Smooth muscle cell (in vitro differentiated cells): Measurements from ENCODE around the gene ZNF77. TPM values are rescaled to one million over a fixed set of nuclear protein-coding genes. Genes with fewer than 3 reads are reported as not detected.
"Not testable (repeated sequence)": the region's sequence is repeated elsewhere in the genome, so short reads cannot be mapped to it uniquely, and the experiment has no call there.

Experiments used
- DNase-seq: peaks from one replicate; lab custom pipeline; 2025; ENCODE audit not compliant: unreplicated experiment; lab: John Stamatoyannopoulos, UW
- H2AFZ ChIP-seq: fragments of 200-600 bp; sonication (generic); 2 replicates; pipeline ENCODE4 v1.6.0; 2016; ENCODE audit warnings: antibody characterized with exemption, low read depth, mild to moderate bottlenecking
- H3F3A ChIP-seq: fragments of 200-600 bp; sonication (generic); 2 replicates; pipeline ENCODE4 v1.6.0; 2017; ENCODE audit warnings: antibody characterized with exemption, low read depth
- H3K27ac ChIP-seq: fragments of 200-600 bp; sonication (generic); 2 replicates; pipeline ENCODE4 v1.5.1; 2016; ENCODE audit warnings: low read depth, mild to moderate bottlenecking
- H3K27me3 ChIP-seq: fragments of 200-600 bp; sonication (generic); 2 replicates; pipeline ENCODE4 v1.6.1; 2016; ENCODE audit warnings: low read depth, mild to moderate bottlenecking
- H3K36me3 ChIP-seq: fragments of 200-600 bp; sonication (generic); 2 replicates; pipeline ENCODE4 v1.5.1; 2016; ENCODE audit warnings: low read depth
- H3K4me1 ChIP-seq: fragments of 200-600 bp; sonication (generic); 2 replicates; pipeline ENCODE4 v1.5.1; 2016; ENCODE audit warnings: low read depth
- H3K4me2 ChIP-seq: fragments of 200-600 bp; sonication (generic); 2 replicates; pipeline ENCODE4 v1.6.0; 2016; ENCODE audit warnings: mild to moderate bottlenecking
- H3K4me3 ChIP-seq: fragments of 200-600 bp; sonication (generic); 2 replicates; pipeline ENCODE4 v1.5.1; 2016; ENCODE audit warnings: mild to moderate bottlenecking
- H3K79me2 ChIP-seq: fragments of 200-600 bp; sonication (generic); 2 replicates; pipeline ENCODE4 v1.6.0; 2016; ENCODE audit warnings: low read depth, mild to moderate bottlenecking
- H3K9ac ChIP-seq: fragments of 200-600 bp; sonication (generic); 2 replicates; pipeline ENCODE4 v1.6.0; 2016; ENCODE audit warnings: low read depth
- H3K9me3 ChIP-seq: fragments of 200-600 bp; sonication (generic); replicated peaks from 2 replicates; pipeline ENCODE4 v1.5.1; 2016; ENCODE audit warnings: low read depth
- H4K20me1 ChIP-seq: fragments of 200-600 bp; sonication (generic); 2 replicates; pipeline ENCODE4 v1.6.0; 2016; ENCODE audit warnings: low read depth
- WGBS: methylation state at CpG from one replicate; pipeline ENCODE4 v1.1.7; 2016; ENCODE audit warnings: low lambda C conversion rate; 5-methylcytosine and 5-hydroxymethylcytosine counted together
- polyA plus RNA-seq: library from polyadenylated mRNA; unstranded; fragments of >200 nt; fragmentation: Nextera tagmentation; extraction: Ambion mirVana; gene quantifications from 2 replicates; pipeline ENCODE4 v1.2.1, GENCODE V29; 2016
- total RNA-seq: library from RNA; depleted of rRNA; stranded (reverse); fragments of >200 nt; gene quantifications from 2 replicates; pipeline ENCODE4 v1.2.3, GENCODE V29; 2014
- TF ChIP-seq, protein P1 (sequence below): fragments of 200-600 bp; sonication (generic); IDR thresholded peaks from 2 replicates; pipeline ENCODE4 v1.5.1; 2017; ENCODE audit warnings: borderline replicate concordance, mild to moderate bottlenecking, antibody characterized with exemption; ENCODE audit not compliant: insufficient read depth, poor library complexity, severe bottlenecking

ZNF77 gene
- total and polyA plus RNA-seq, 2 experiments from 2014 or later: 2.3 to 2.5 TPM

DNA sequence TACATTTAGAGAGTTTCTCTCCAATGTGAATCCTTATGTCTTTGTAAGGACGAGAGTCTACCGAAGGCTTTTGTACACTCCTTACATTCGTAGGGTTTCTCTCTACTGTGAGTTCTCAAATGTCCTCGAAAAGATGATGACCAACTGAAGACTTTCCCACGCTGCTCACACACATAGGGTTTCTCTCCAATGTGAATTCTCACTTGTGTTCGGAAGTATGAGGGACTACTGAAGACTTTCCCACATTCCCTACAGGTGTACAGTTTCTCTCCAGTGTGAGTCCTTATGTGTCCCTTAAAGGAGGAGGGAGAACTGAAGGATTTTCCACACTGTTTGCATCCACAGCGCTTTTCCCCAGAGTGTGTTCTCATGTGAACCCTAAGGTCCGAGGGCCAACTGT, 48.1 kb downstream of the ZNF77 start:
- H3K79me2 ChIP-seq: no peaks in the 10 kb centered on the region
- H4K20me1 ChIP-seq: no peaks in the 10 kb centered on the region
- DNase-seq: no peak
- no peak overlapping the region for H3K4me3 ChIP-seq
- no peak overlapping the region for H3K9ac ChIP-seq
- no peak overlapping the region for H2AFZ ChIP-seq
- H3K27ac ChIP-seq: no peak overlapping the region
- no peaks in the 10 kb centered on the region for H3K9me3 ChIP-seq
- TF ChIP-seq, protein P1, sequence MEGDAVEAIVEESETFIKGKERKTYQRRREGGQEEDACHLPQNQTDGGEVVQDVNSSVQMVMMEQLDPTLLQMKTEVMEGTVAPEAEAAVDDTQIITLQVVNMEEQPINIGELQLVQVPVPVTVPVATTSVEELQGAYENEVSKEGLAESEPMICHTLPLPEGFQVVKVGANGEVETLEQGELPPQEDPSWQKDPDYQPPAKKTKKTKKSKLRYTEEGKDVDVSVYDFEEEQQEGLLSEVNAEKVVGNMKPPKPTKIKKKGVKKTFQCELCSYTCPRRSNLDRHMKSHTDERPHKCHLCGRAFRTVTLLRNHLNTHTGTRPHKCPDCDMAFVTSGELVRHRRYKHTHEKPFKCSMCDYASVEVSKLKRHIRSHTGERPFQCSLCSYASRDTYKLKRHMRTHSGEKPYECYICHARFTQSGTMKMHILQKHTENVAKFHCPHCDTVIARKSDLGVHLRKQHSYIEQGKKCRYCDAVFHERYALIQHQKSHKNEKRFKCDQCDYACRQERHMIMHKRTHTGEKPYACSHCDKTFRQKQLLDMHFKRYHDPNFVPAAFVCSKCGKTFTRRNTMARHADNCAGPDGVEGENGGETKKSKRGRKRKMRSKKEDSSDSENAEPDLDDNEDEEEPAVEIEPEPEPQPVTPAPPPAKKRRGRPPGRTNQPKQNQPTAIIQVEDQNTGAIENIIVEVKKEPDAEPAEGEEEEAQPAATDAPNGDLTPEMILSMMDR: no peak
- 76% methylated on average over 8 of the region's 8 CpGs for WGBS
- H3K4me2 ChIP-seq: no peak overlapping the region
- H3F3A ChIP-seq: no peaks in the 10 kb centered on the region
- H3K27me3 ChIP-seq: no peaks in the 10 kb centered on the region
- no peaks in the 10 kb centered on the region for H3K4me1 ChIP-seq
- no peaks in the 10 kb centered on the region for H3K36me3 ChIP-seq

GRCh38 chr19:2890531-2890930, 54.2 kb downstream of the ZNF77 start:
- DNase-seq: not testable (repeated sequence)

GRCh38 chr19:2888731-2889224, 56.0 kb downstream of the ZNF77 start:
- no peak overlapping the region for H3K4me3 ChIP-seq
- H3K9ac ChIP-seq: no peak overlapping the region
- no peak overlapping the region for H3K4me2 ChIP-seq
- H3K9me3 ChIP-seq: no peaks in the 10 kb centered on the region
- H3K4me1 ChIP-seq: no peaks in the 10 kb centered on the region
- no peaks in the 10 kb centered on the region for H3F3A ChIP-seq
- TF ChIP-seq, protein P1: no peak
- H3K36me3 ChIP-seq: no peaks in the 10 kb centered on the region
- H3K27me3 ChIP-seq: no peaks in the 10 kb centered on the region
- H3K27ac ChIP-seq: no peak overlapping the region
- 87% methylated on average over 36 of the region's 37 CpGs for WGBS
- H3K79me2 ChIP-seq: no peaks in the 10 kb centered on the region
- no peak overlapping the region for H2AFZ ChIP-seq
- no peak for DNase-seq
- H4K20me1 ChIP-seq: no peaks in the 10 kb centered on the region

More at GRCh38 chr19:2890531-2890930, 54.2 kb downstream of the ZNF77 start:
- H3K9ac ChIP-seq, H4K20me1 ChIP-seq, H3K79me2 ChIP-seq, H3K4me1 ChIP-seq, H3F3A ChIP-seq, H3K27ac ChIP-seq, H3K9me3 ChIP-seq, H3K27me3 ChIP-seq, H3K4me3 ChIP-seq, H3K36me3 ChIP-seq, H2AFZ ChIP-seq, H3K4me2 ChIP-seq: not testable (repeated sequence)
- 90% methylated on average over 8 of the region's 8 CpGs for WGBS

- no peaks in the 10 kb centered on the region for H3F3A ChIP-seq
- TF ChIP-seq, protein P1: peak; percentile 56
- no peak overlapping the region for H3K4me3 ChIP-seq
- H3K9ac ChIP-seq: no peak overlapping the region
- no peaks in the 10 kb centered on the region for H3K9me3 ChIP-seq
- no peak overlapping the region for H3K4me2 ChIP-seq
- no peaks in the 10 kb centered on the region for H3K4me1 ChIP-seq
- no peak for DNase-seq
- no peaks in the 10 kb centered on the region for H3K79me2 ChIP-seq
- no peaks in the 10 kb centered on the region for H3K27me3 ChIP-seq
- peak overlapping the region; percentile 42 for H2AFZ ChIP-seq
- 33% methylated on average over 9 of the region's 9 CpGs for WGBS
- no peaks in the 10 kb centered on the region for H3K36me3 ChIP-seq
- no peak overlapping the region for H3K27ac ChIP-seq
- H4K20me1 ChIP-seq: no peaks in the 10 kb centered on the region
Measured at GRCh38 chr19:2887391-2887914, 57.3 kb downstream of the ZNF77 start.
